ENCODE data around the gene ACOT4. TPM values are rescaled to one million over a fixed set of nuclear protein-coding genes. Genes with fewer than 3 reads are reported as not detected.

ACOT4 gene
- total RNA-seq, 1 donor from 2014 or later: 1.3 TPM

DNA sequence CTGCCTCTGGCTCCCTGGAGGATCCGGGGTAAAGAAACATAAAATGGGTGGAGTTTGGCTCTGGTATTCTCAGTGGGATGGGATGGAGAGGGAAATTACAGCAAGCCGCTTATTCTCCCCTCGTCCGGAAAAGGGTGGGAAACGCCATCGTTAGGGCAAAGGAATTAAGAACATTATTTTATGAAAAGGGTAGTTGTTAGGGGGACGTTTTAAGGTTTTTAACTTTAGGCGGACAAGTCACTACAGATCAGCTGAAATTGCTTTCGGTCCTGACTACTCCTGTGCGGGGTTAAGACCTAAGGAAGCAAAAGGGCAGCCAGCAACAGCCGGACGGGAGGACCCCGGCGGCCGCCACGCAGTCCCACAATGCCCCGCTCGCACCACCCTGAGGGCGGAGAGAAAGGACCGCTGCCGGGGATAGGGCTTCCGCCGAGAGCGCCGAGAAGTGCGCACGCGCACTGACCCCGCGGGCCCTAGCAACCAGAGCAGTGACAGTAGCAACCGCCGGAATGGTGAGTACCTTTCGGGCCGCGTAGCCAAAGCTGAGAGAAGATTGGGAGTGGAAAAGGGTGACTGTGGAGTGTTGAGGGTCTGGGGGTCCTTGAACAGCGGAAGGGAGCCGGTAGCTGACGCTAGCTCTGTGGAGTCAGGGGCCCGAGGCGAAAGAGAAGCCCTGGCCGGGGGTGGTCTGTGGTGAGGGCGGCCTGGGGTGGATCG, 53.0 kb downstream of the ACOT4 start, which contains the start of gene DNAL1:
TSS of gene DNAL1 (plus strand) at position 456 of the 717 bp plus-strand sequence. CDS start at position 510, 54 bp downstream.
- peak within 1 kb of the TSS; percentile 94 for H3K27ac Mint-ChIP-seq
- peak within 1 kb of the TSS; percentile 98 for H3K4me3 Mint-ChIP-seq (ENCODE audit: low read depth)
- H3K27me3 Mint-ChIP-seq: no peaks in the 10 kb centered on the region
- DNase-seq (ENCODE audit: low spot score, unreplicated experiment): peak; percentile 84
- H3K4me1 Mint-ChIP-seq (ENCODE audit: low read depth): peaks cover 10% of the 10 kb centered on the region
- TF ChIP-seq CTCF (IDR thresholded peaks at IDR 0.05; ENCODE audit: unreplicated experiment): no peak
- peaks cover 2% of the 10 kb centered on the region for H3K36me3 Mint-ChIP-seq (ENCODE audit: insufficient read depth)
- no peaks in the 10 kb centered on the region for H3K9me3 Mint-ChIP-seq (ENCODE audit: low read depth)

DNA sequence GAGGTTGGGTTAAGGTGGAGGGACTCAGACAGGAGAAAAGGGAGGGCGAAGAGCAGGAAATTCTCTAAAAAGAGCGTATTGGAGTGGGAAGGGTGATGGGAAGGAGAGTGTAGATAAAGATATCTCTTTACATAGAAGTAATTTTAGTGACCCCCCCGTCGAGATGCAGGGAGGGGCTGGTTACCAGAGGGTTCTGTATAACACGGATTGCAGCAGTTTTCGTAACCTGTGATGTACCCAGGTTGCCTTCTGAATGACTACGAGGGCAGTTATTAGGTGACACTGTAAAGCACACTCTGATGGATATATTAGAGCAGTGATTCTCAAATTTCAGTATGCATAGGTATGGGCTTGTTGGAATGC, 53.6 kb downstream of the ACOT4 start:
- peaks cover 3% of the 10 kb centered on the region for H3K36me3 Mint-ChIP-seq (ENCODE audit: insufficient read depth)
- TF ChIP-seq CTCF (IDR thresholded peaks at IDR 0.05; ENCODE audit: unreplicated experiment): no peak
- no peaks in the 10 kb centered on the region for H3K9me3 Mint-ChIP-seq (ENCODE audit: low read depth)

More for the DNA sequence above, 53.6 kb downstream of the ACOT4 start:
- no peaks in the 10 kb centered on the region for H3K27me3 Mint-ChIP-seq
- H3K4me1 Mint-ChIP-seq (ENCODE audit: low read depth): peaks cover 10% of the 10 kb centered on the region
- no peak for DNase-seq (ENCODE audit: low spot score, unreplicated experiment)
- H3K4me3 Mint-ChIP-seq (ENCODE audit: low read depth): peak overlapping the region; percentile 98
- H3K27ac Mint-ChIP-seq: peak overlapping the region; percentile 94

Other genes starting within 250 kb of the ACOT4 start
- 88.8 and 92.4 TPM in 2 replicates for gene NUMB, start 133.3 kb upstream of the ACOT4 start, total RNA-seq
- gene RIOX1, start 100.9 kb upstream of the ACOT4 start, total RNA-seq: 15.3 and 16.5 TPM in 2 replicates
- gene ACOT1, start 54.7 kb upstream of the ACOT4 start, total RNA-seq: 4.0 and 5.2 TPM in 2 replicates
- gene HEATR4, start 32.9 kb upstream of the ACOT4 start, total RNA-seq: 0.50 and 0.51 TPM in 2 replicates
- gene ACOT2, start 22.7 kb upstream of the ACOT4 start, total RNA-seq: 13.5 and 14.5 TPM in 2 replicates
- not detected in 2 replicates for gene ACOT6, start 20.6 kb downstream of the ACOT4 start, total RNA-seq
- 27.7 and 29.9 TPM in 2 replicates for gene DNAL1, start 53.1 kb downstream of the ACOT4 start, total RNA-seq
- gene PNMA1, start 122.5 kb downstream of the ACOT4 start, total RNA-seq: 52.7 and 59.0 TPM in 2 replicates